GM19397 (cell line): ENCODE results near the gene PLPPR3.

Experiments
- ATAC-seq: cut with Tn5 transposase; IDR thresholded peaks from one replicate; pipeline ENCODE4 v1.9.1; 2021; ENCODE audit warnings: mild to moderate bottlenecking, moderate library complexity; ENCODE audit not compliant: unreplicated experiment

Gene PLPPR3

DNA sequence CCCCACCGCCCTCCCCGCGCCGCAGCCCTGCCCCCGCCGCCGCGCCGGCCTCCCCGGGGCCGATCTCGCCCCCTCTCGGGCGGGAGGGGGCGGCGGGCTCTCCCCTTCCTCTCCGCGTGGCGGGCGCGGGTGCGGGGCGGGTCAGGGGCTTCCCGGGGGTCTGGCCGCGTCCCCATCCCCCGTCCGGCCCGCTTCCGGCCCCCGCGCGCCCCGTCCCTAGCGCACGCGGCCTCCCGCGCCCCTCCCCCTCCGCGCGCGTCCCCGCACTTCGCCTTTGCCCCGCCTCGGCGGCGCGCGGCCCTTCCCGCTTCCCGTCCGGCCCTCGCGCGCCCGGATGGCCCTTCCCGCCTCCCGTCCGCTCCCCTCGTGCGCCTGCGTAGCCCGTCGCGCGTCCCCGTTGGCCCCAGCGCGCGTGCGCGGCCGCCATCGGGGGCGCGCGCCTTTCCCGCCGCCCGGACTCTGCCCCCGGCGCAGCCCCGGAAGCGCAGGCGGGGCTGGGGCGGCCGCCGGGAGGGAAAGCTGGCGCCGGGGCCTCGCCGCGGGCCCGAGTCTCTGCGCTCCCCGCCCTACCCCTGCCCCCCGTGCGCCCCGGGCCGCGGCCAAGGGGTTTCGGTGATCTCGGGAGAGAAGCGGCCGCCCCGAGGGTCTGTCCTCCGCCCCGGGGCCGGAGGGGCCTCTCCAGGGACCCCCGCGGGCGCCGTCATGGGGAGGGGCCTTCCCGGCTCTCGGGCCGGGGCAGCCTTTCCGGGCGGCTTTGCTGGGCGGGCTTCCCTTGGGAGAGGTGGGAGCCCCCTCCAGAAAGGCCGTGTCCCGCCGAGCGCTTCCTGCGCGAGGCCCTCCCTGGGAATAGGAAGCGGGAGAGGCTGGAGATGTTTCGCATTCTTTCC lies 24.0 kb downstream of the PLPPR3 start:
- ATAC-seq = peak; percentile 54

DNA sequence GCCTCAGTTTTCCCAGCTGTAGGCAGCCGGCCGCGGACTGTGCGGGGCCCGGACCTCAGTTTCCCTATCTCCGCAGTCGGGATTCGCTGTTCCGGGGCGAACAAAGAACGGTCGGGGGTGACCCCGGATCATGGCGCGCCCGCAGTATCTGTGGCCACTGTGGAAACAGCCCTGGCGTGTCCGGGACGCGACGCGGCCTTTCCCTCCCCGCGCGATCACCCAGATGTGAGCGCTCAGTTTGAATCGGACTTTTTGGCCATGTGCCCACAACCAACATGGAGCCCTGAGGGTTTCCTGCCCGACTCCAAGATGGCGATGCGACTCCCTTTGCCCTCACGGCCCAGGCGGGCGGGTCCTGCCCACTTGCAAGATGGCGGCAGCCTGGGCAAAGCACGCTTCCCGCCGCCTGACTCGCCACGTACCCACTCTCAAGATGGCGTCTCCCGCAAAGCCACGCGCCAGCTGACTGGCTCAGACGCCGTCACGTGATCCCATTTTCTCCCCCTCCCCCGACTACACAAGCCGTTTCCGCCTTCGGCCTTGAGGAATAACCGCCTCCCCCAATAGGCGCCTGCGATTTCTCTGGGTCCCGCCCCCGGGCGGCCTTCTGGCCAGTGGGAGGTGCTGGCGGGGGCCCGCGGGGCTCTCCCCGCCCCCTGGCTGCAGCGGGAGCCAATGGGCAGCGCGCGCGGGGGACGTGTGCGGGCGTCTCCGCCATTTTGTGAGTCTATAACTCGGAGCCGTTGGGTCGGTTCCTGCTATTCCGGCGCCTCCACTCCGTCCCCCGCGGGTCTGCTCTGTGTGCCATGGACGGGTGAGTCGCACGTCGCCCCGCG lies 24.8 kb downstream of the PLPPR3 start, which contains the start of gene PTBP1:
TSS of gene PTBP1 (plus strand) at position 761 of the 836 bp plus-strand sequence. CDS start at position 807, 46 bp downstream.
- ATAC-seq = peak; percentile 70

DNA sequence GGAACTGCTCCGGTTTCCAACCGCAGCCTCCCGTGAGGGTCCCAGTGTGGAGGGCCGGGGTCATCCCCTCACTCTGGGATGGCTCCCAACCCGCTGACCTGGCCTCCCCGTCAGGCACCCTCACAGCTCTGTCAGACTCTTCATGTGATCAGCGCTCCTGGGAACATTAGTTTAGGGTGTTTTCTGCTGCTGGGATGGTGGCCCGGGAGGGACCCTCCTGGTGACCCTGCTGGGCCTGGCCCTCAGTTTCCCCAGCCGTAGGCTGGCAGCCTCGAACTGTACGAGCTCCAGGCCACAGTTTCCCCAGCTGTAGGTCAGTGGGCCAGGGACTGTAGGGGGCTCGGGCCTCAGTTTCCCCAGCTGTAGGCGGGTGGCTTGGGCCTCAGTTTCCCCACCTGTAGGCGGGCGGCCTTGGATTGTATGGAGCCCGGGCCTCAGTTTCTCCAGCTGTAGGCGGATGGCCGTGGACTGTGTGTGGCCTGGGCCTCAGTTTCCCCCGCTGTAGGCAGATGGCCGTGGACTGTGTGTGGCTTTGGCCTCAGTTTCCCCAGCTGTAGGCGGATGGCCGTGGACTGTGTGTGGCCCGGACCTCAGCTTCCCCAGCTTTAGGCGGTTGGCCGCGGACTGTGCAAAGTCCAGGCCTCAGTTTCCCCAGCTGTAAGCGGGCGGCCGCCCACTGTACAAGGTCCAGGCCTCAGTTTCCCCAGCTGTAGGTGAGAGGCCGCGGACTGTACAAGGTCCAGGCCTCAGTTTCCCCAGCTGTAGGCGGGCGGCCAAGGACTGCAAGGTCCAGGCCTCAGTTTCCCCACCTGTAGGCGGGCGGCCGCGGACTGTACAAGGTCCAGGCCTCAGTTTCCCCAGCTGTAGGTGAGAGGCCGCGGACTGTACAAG lies 25.8 kb downstream of the PLPPR3 start:
- no peak for ATAC-seq

DNA sequence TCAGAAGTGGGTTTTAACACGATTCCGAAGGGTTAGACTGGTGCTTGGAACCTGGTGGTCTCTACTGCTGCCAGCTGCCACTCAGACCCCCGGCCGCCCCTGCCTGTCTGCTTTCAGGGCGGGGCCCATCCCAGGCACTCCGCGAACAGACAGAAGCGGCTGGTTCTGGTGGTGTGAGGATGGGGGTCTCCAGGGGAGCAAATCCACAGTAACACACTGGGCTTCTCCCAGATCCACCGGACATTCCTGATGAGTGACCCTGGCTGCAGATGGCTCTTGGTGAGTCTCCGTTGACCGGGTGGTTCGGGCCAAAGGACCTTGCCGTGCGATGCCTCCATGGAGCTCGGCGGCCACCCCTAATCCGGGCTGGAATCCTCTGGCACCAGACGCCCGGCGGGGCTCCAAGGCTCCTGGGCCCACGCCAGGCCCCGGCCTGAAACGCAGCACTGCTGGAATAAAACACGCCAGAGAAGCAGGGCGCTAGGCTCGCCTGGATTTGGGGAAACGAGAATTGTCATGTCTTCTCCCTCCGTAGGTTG lies 26.6 kb downstream of the PLPPR3 start:
- no peak for ATAC-seq

DNA sequence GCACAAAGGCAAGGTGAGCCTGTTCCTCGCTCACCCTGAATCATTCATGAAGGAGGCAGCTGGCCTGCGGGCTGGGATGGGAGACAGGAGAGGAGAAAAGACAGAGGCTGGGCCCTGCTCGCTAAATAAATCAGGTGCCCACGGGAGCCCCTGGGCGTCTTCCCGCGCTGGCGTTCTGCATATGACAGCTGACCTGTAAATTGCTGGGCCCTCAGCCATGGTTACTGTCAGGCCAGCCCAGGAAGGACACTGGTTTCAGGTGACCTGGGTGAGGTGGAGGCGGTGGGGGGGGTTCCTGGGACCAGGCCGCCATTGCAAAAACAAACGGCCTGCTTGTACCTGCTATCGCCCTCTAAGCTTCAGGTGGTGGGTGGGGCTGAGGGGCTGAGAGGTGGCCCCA lies 27.9 kb downstream of the PLPPR3 start:
- ATAC-seq = no peak

DNA sequence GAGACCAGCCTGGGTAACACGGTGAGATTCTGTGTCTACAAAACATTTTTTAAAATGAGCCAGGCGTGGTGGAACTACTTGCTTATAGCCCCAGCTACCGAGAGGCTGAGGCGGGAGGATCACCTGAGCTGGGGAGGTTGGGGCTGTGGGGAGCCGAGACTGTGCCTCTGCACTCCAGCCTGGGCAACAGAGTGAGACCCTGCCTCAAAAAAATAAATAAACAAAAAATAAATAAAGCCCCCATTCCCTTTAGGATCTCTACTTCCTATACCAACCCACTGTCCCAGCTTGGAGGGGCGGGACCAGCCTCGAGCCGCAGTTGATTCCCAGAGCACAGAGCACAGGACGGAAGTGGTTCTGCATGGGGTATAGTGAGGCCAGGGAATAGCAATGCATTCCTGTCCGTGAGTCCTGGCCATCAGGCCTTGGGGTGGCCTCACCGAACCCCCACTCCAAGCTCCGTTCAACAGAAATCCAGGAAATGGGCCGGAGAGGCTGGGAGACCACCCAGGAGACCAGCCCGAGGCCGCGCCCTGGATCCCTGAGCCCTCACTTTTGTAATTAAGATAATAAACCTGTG lies 29.4 kb downstream of the PLPPR3 start:
- no peak for ATAC-seq

DNA sequence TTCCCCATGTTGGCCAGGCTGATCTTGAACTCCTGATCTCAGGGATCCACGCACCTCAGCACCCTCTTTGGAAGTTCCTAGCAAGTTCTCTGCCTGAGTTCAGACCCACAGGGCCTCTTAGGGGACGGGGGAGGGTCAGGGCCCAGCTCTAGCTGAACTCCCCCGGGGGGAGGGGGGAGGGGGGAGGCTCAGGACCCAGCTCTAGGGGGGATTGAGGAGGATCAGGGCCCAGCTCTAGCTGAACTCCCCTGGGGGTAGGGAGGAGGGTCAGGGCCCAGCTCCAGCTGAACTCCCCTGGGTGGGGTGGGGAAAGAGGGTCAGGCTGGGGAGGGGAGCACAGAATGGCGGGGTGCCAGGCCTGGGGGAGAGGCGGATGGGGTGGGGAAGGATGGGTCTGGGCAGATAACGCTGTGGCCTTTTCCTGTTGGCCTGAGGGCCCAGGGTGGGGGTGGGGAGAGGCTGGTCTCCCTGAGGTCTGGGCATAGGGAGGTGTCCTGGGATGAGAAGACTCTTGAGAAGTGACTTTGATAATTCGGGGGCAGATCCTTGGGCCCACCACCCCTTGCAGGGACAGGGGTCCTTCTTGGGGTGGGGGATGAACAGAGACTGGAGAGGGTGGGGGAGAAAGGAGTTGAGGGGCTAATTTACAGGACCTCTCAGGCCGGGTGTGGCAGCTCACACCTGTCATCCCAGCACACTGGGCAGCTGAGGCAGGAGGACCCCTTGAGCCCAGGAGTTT lies 30.0 kb downstream of the PLPPR3 start:
- ATAC-seq = no peak

DNA sequence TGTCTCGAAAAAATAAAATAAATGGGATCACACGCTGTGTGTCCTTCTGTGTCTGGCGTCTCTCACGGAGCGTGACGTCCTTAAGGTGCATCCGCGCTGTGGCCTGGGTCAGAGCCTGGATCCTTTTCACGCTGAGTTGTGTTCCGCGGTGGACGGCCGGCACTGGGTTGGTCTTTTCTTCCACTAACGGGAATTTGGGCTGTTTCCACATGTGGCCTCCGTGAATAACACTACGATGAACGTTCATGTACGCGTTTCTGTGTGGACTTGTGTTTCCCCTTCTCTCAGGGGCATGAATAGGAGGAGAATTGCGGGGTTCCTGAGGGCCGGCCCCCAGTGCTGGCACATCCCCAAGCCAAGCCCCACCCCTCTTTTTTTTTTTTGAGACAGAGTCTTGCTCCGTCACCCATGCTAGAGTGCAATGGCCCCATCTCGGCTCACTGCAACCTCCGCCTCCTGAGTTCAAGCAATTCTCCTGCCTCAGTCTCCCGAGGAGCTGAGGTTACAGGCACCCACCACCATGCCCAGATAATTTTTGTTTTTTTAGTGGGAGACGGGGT lies 30.7 kb downstream of the PLPPR3 start:
- ATAC-seq = no peak

DNA sequence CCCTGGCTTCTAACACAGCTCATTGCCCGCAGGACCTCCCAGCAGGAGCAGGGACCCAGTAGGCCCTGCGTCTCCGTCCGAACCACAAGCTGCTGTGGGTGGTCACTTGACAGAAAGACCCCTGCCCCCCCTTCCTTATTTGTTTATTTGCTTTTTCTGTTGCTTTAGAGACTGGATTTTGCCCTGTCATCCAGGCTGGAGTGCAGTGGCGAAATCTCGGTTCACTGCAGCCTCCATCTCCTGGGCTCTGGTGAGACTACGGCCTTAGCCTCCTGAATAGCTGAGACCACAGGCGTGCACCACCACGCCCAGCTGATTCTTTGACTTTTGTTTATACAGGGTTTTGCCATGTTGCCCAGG lies 32.1 kb downstream of the PLPPR3 start:
- ATAC-seq = no peak

DNA sequence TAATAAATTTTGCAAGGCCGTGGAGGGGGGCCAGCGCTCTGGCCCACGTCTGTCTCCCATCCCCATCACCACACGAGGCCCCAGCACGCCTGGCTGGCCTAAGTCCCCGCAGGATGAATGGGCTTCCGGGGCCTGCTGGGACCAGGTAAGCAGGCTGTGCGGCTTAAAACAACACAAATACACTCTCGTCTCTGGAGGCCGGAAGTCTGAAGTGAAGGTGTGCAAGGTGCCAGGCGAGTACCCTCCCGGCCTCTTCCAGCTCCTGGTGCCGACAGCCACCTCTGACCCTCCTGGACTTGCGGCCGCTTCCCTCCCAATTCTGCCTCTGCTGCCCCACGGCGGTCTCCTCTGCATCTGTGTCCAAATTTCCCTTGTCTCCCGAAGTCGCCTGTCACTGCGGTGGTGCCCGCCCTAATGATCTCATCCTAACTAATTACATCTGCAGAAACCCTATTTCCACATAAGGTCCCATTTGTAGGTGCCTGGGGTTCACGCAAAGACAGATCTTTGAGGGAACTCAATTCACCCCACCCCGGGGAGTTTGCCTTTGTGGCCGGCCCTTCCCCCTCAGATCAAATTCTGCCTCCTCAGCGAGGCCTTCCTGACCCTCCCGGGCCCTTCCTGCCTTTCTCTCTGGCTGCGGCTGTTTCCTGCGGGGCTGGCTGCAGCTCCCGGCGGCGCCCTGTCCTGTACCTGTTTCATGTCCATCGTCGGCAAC lies 32.6 kb downstream of the PLPPR3 start:
- ATAC-seq = no peak

DNA sequence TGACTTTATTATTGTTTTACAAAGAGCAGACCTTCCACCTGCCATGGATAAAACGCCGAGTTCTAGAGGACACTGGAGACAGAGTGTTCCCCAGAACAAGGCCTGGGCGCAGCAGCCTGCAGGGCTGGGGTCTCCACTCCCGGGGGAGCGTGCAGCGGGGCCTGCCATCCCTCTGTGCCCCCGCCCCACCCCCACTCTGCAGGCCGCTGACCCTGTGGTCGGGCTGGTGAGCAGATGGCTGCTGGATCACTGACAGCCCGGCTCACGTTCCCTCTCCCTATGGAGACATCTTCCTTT lies 33.1 kb downstream of the PLPPR3 start:
- ATAC-seq = no peak

DNA sequence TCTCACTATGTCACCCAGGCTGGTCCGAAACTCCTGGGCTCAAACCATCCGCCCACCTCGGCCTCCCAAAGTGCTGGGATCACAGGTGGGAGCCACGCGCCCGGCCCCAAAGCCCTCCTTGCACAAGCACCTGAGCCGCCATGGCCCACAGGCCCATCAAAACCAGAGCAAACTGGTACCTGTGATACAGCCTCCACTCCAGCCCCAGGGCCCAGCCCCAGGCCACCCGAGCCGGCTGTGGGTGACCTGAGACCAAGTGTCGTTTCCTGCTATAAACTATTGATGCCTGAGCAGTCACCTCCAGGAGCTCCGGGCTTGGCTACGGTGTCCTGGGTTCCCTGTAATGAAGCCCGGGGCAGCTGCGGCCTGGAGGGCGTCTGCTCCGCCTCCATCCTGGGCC lies 34.2 kb downstream of the PLPPR3 start:
- no peak for ATAC-seq

DNA sequence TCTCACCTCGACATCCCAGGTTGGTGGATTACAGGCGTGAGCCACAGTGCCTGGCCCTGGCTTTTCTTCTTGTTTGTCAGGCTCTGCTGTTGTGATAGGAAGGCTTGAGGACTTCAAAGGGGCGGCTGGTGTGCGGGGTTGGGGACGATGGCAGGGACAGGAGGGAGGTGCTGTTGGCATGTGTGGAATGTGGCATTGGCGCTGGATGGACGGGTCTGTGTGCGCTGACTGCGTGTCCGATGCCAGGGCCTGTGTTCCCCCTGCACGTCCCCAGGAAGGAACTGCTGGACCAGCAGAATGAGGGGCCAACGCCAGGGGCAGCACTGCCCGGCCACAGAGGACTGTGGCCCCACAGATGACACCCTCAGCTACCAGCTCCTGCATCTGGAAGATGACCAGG lies 37.2 kb downstream of the PLPPR3 start:
- no peak for ATAC-seq

DNA sequence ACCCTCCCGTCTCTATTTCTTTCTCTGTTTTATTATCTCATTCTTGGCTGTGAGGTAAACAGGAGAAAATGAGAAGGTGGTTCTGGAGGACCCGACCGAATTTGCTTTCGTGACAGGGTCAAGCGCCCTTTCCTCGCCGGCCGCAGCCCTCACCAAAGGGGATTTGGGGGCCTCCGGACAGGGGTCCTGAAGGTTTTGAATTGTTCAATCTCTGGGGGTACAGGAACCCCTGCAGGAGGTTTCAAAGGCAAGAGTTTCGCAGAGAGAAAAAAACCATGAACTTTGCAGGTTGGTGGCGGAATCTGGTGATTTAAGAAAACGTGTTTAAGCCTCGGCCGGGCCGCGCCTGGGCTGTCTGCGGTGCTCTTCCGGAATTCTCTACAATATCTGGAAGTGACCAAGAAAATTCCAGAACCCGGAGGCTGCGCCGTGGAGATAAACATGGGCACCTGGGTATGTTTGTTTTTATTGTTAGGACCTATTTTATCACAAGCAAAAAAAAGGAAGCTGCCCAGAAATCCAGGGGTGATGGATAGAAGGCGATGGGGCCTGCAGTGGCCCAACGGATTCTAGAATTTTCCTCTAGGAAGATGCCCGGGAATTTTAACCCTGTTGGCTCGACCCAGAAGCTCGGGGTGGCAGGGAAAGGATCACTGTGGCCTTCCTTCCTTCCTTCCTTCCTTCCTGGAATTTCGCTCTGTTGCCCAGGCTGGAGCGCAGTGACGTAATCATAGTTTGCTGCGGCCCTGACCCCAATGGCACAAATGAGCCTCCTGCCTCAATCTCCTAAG lies 38.7 kb downstream of the PLPPR3 start:
- ATAC-seq = no peak

DNA sequence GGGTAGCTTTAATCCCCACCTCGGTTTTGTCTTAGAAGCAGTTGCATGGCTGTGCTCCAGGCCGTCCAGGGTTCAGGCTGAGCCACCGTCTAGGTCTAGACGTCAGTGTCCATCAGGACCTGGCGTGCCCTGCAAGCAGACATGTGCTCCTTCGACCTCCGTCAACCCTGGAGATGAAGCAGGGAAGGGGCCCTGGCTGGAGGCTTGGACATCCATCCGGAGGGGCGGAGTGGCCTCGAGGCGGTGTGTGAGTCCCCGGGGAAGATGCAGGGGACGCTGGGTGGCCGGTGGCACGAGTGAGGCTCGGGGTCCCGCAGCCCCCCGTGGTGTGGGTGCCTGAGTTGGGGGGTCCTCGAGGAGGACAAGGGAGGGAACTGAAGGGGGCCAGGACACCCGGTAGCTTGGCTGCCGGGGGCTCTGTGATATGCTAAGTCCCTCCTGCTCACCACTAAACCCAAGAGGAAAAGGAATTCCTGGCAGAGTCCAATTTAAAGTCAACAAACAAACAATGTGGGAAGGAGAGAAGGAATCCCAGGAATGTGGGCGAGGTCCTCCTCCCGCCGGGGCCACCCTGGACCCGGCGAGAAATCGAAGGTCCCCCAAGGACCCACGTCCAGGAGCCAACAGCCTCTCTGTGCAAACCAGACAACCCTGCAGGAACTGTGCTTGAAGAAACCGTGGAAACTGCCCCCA lies 39.4 kb downstream of the PLPPR3 start:
- ATAC-seq = no peak

DNA sequence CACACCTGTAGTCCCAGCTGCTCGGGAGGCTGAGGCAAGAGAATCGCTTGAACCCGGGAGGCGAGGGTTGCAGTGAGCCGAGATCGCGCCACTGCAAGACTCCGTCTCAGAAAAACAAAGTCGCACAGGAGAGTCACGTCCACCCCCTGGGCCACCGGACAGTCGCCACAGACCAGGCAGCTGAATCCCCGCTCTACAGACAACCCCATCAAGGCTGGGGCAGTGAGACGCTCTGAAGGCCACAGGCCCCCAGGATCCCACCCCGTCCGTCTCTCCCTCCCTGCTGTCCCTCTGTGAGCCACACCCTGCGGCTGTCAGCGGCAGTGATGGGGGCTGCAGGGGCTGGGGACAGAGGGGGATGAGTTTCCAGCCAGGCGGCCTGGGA lies 40.0 kb downstream of the PLPPR3 start:
- ATAC-seq = no peak

DNA sequence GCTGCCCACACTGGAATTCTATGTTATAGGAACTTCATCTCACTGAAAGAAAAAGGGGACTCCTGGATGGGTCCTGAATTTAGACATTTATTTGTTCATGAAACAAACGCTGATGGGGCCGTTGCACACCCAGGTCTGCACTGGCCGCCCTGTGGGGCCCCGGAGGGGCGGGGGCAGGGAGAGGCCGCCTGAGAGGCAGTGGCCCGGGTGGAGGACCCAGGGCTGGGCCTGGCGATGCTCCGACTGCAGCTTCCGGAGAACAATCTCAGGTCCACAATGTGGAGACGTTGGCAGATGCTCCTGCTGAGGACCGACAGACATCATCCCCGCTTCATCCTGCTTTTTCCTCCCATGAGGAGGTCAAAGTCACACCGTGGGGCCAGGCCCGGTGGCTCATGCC lies 40.8 kb downstream of the PLPPR3 start:
- ATAC-seq = no peak
